Right lung (tissue), 5 donors: ENCODE measurements around the gene AHRR. TPM values are rescaled to one million over a fixed set of nuclear protein-coding genes. Genes with fewer than 3 reads are reported as not detected.

Experiments used
- DNase-seq, 2 donors: peaks; one replicate each; pipeline ENCODE4 v3.0.0-alpha.2; 2013
- polyA plus RNA-seq, 5 donors: library from polyadenylated mRNA; unstranded; fragments of 120-200 nt; gene quantifications; one replicate each; pipeline versions ENCODE4 v1.2.1 to v1.2.3, GENCODE V29; 2013; ENCODE audit warnings: inconsistent platforms in 1 of 5, low replicate concordance in 1 of 5; ENCODE audit not compliant: insufficient read length in 5 of 5, insufficient read depth in 1 of 5

Gene AHRR
- polyA plus RNA-seq, 5 donors, result 2.5 to 7.6 (median 4.9) TPM

- DNase-seq, result no peak
Observed at GRCh38 chr5:428754-429452, 107.4 kb downstream of the AHRR start.

DNA sequence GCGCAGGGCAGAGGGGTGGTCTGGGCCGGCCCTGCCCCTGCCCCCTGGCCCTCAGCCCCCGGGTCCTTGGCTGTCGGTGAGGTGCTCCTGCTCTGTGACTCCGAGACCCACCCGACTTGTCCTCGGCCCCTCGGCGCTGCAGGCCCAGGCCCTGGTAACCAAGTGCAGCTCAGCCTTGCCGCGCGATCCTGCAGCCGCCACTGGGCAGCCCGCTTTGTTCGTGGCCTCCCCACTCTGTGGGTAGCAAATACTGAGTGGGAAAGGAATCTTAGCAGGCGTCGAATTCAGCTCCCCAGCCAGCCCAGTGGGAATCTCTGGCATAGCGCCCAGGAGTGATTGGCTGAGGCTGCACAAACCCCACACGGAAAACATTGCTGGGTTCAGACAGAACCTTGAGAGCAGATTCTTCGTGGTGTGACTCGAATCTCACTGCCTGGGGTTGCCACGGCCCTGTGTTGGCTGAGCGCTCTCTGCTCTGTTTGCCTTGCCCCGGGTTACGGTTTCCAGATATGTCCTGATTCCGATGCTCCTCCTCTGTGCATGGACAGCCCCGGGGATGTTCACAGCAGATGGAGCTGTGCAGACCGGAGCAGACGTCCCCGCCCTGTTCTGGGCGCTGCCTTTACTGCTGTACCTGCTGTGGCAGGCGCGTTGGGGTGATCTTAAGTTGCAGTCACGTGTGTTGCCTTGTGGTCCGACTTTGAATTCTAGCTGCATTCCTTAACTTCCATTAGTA, 108.1 kb downstream of the AHRR start:
- peak; percentile 47 to 53 for DNase-seq

DNA sequence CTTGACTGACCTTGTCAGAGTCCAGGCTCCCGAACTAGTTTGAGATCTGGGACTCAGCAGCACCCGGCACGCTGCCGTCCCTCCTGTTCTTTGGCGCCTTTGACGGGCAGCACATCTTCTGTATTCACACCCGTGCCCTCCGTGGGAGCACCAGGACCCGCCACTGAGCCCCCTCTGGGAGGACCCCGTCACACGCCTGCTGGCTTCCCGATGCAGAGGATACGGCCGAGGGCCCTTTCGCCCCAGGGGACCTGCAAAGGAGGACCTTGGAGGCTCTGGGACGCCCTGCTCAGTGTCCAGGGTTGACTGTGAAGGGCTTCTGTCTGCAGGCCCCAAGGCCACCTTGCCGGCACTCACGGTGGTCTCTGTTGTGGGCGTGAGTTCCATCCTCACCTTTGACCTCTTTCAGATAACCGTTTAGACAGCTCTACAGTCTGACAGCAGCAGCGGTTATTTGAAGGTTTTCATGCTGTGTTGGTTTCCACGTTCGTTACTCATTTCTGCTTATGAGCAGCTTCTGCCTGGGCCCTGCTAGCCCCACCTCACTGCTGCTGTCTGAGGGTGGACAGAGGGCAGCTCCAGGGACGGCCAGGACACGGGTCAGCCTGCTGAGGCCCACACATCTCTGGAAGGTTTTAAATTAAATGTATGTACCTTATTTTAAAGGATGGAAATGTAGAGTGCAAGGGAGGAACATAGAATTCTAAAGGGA, 108.9 kb downstream of the AHRR start:
- no peak for DNase-seq

- DNase-seq, result no peak
Observed at GRCh38 chr5:431001-431710, 109.6 kb downstream of the AHRR start.

DNA sequence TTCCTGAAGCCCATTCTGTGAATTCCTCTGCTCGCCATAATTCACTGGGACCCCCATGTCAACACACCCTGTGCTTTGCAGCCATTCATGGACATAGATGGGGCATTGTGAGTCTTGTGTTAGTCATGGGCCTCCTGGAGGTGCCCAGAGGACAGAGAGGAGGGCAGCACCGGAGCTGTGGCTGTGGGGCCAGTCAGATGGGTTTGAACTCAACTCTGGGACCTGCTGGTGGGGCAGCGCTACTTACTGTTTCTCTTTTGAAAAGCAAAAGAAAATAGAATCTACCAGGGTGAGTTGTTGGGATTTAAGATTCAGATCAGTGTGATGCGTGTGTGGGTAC, 110.2 kb downstream of the AHRR start:
- DNase-seq, result no peak

DNA sequence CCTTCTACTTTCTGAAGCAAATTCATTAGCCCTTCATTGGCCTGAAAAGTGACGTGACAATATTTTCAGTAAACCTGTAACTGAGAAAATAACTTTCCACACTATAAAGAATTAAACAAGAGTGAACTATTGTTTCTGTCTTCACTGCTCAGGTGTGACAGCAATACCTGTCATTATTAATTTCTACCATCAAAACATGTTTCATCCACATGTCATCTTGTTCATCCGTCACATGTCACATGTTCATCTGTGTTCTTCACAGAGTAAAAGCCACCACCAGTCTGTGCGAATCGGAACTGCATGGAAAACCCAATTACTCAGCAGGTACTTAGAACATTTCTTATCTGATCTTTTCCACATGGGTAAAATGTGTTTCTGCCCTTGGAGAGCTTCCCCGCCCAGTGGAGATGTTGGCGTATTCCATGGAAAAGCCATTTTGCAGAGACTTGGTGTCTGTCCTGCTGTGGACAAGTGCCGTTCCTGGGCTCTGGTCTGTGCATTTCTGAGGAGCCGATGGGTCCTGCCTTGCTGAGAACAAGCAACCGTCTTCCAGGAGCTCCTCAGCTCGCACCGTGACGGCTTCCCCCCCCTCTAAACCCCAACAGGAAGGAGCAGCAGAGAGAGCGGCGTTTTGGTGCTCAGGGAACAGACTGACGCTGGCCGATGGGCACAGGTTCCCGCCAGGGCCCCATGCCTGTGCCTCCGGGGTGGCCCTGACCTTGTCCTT, 110.8 kb downstream of the AHRR start:
- DNase-seq, result no peak

- peak; percentile 86 to 88 for DNase-seq
Observed at GRCh38 chr5:432928-433791, 111.6 kb downstream of the AHRR start.

DNA sequence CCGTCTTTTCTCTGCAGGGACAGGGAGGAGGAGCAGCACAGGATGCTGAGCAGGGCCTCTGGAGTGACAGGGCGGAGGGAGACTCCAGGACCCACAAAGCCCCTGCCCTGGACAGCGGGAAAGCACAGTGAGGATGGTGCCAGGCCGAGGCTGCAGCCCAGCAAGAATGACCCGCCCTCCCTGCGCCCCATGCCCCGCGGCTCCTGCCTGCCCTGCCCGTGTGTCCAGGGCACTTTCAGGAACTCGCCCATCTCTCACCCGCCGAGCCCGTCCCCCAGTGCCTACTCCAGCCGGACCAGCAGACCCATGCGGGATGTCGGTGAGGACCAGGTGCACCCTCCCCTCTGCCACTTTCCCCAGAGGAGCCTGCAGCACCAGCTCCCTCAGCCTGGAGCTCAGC, 112.3 kb downstream of the AHRR start:
- DNase-seq, result no peak

- no peak for DNase-seq
Observed at GRCh38 chr5:434443-435146, 113.1 kb downstream of the AHRR start.

DNA sequence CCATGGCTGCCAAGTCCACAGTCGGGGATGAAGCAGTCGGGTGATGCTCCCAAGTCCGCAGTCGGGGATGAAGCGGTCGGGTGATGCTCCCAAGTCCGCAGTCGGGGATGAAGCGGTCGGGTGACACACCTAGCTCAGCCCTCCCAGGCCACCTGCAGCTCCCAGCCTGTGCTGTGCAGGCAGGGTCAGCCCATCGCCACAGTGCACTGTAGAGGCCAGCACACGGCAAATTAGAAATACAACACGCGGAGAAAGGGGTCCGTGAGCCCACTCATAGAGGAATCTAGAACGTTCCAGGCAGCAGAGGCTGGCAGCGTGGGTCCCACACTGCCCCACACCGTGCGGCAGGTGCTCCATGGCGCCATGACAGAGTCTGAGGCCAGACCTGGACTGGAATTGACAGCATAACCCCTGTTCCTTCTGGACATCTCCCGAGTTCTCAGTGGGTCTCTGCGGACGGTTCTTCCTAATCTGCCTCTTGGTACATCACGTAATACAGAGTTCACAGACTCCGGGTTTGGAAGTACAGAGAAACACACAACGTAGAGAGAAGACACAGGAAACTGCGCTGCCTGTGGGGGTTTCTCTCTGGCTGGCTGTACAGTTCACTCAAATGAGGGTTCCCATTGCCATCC, 113.8 kb downstream of the AHRR start:
- DNase-seq, result no peak

DNA sequence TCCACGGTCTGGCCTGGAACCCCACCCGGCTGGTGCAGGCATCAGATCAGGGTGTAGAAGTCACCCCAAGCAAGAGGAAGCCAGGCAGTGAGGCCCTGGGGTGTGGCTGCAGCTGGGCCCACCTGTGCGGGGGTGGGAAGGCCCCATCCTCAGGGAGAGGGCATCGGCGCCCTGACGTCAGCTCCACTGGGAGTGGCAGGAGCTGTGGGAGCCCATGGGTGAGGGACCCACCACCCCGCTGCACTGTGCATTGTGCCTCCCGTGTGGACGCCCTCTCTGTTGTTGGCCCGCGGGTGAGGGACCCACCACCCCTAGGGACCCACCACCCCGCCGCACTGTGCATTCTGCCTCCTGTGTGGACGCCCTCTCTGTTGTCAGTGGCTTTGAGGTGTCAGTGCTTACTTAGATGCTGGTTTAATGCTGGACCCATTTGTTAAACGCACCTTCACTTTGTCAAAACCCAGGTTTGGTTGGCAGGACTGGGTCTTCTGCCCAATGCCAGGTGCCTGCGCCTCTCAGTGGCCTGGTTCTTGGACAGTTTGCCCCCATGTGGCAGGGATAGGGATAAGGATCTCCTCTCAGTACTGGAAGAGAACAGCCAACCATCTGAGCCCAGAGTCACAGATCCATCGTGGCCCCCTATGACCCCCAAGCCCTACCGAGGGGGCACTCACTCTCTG, 114.6 kb downstream of the AHRR start:
- no peak for DNase-seq

GRCh38 chr5:436641-436975, 115.1 kb downstream of the AHRR start:
- no peak for DNase-seq

DNA sequence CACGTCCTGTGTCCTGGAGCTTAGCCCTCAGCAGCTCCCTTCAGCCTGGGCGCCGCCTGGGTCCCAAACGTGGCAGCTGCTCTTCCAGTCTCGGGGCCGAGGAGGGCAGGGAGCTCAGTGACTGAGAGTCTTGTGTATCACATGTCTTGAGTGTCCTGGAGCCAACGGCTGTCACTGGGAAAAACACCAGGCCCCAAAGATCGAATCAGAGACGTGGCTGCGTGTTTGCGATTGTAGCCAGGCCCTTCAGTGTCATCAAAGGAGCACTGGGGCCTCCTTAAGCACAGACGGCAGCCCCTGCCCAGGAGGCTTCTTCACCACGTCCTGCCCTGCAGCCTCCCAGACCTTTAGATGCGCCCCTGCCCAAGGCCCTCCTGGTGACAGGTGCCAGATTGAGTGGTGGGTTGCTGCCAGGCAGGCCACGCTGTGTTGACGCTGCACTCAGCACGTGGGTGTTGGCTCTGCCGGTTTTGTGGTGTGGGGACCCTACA, 115.8 kb downstream of the AHRR start:
- DNase-seq, result no peak

GRCh38 chr5:438481-438981, 117.0 kb downstream of the AHRR start:
- no peak for DNase-seq

DNA sequence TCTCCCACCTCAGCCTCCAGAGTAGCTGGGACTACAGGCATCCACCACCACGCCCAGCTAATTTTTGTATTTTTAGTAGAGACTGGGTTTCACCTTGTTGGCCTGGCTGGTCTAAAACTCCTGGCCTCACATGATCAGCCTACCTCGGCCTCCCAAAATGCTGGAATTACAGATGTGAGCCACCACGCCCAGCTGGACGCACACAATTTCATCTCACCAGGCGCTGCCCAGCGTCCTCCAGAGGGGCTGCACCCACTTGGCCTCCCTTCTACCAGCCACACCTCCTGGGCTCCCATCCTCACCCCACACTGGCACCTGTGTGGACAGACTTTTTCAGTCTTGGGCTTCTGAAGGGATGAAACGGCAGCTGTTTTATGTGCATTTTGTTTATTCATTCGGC, 117.7 kb downstream of the AHRR start:
- DNase-seq, result no peak

GRCh38 chr5:439636-440035, 118.1 kb downstream of the AHRR start:
- DNase-seq, result no peak

DNA sequence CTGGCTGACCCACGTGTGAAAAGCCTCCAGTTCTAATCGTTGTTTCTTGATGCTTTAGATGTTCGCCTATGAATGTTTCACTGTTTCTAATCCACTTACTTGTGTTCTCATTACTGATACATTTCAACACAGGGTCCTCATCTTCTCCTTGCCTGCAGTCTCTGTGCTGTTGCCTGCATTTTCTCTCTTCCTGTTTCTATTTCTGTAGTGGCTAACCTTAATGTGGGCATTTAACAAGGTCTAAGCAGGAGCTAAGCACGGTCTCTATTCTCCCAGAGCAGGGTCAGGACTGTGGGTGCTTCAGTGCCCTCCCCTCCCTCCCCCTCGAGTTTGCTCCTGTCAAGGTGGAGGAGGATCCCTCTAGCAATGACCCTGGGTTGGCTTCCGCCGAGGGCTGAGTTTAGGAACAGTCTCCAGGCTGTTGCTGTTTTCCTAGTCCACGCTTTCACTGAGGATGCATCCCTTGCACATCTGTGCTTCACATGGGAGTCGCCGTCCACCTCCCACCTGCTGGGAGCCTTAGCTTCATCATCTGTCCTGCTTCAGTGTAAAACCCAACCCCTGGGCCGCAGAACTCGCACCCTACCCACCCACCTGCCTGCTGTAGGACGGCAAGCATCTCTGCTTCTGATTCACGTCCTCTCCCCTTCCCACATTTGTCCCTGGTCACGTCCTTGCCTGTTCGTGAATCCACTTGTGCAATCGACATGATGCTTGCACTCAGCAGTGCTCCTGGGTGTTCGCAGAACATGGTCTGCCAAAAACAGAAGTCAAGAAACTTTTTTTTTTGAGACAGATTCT, 119.1 kb downstream of the AHRR start:
- no peak for DNase-seq

GRCh38 chr5:441996-442334, 120.5 kb downstream of the AHRR start:
- DNase-seq, result no peak
